ENCODE results near the gene HJURP.

GRCh38 chr2:233819884-233820773 lies 34.2 kb downstream of the HJURP start:
- TF ChIP-seq CTCF (IDR thresholded peaks at IDR 0.05; ENCODE audit: insufficient read depth, low read length) (no peak), POLR2AphosphoS5 (IDR thresholded peaks at IDR 0.05; ENCODE audit: low read depth) (no peak), SPI1 (IDR thresholded peaks at IDR 0.05; ENCODE audit: borderline replicate concordance, low read depth) (no peak), REST (IDR thresholded peaks at IDR 0.05; ENCODE audit: insufficient replicate concordance, low read depth) (no peak)
